HG02973 (cell line): Measurements from ENCODE around the gene RPP38.

Source experiments
- ATAC-seq: cut with Tn5 transposase; IDR thresholded peaks from one replicate; pipeline ENCODE4 v1.9.1; 2021; ENCODE audit warnings: moderate library complexity; ENCODE audit not compliant: unreplicated experiment

RPP38 gene

GRCh38 chr10:15097011-15097812, at the start of gene RPP38:
TSS of gene RPP38 (plus strand) at chr10:15097355. CDS start at chr10:15103315, 5,960 bp downstream.
- ATAC-seq, result peak; percentile 75

GRCh38 chr10:15049533-15049932, 47.6 kb upstream of the RPP38 start:
- ATAC-seq, result no peak

- no peak for ATAC-seq
Observed at GRCh38 chr10:15052121-15052520, 45.0 kb upstream of the RPP38 start.

GRCh38 chr10:15053061-15053460, 44.1 kb upstream of the RPP38 start:
- no peak for ATAC-seq

- ATAC-seq, result no peak
Observed at GRCh38 chr10:15058689-15059088, 38.5 kb upstream of the RPP38 start.

GRCh38 chr10:15059914-15060313, 37.2 kb upstream of the RPP38 start:
- no peak for ATAC-seq

- no peak for ATAC-seq
Observed at GRCh38 chr10:15060638-15061037, 36.5 kb upstream of the RPP38 start.

GRCh38 chr10:15067154-15067553, 30.0 kb upstream of the RPP38 start:
- ATAC-seq, result no peak

GRCh38 chr10:15068802-15069201, 28.4 kb upstream of the RPP38 start:
- ATAC-seq, result no peak

GRCh38 chr10:15069230-15069629, 27.9 kb upstream of the RPP38 start:
- ATAC-seq, result no peak

GRCh38 chr10:15072358-15072757, 24.8 kb upstream of the RPP38 start:
- no peak for ATAC-seq

GRCh38 chr10:15075421-15075820, 21.7 kb upstream of the RPP38 start:
- ATAC-seq, result no peak

GRCh38 chr10:15083674-15084501, 13.3 kb upstream of the RPP38 start:
- ATAC-seq, result no peak

- ATAC-seq, result no peak
Observed at GRCh38 chr10:15084502-15084922, 12.6 kb upstream of the RPP38 start.

- peak; percentile 99 for ATAC-seq
Observed at GRCh38 chr10:15088428-15089261, 8.5 kb upstream of the RPP38 start, which contains the start of gene ACBD7. TSS of gene ACBD7 (minus strand) at chr10:15088776. CDS start at chr10:15088728, 48 bp downstream.

- ATAC-seq, result no peak
Observed at GRCh38 chr10:15091418-15091817, 5.7 kb upstream of the RPP38 start.

GRCh38 chr10:15092855-15093408, 4.2 kb upstream of the RPP38 start:
- no peak for ATAC-seq

- ATAC-seq, result peak; percentile 18
Observed at GRCh38 chr10:15096661-15097010, 519 bp upstream of the RPP38 start.

- ATAC-seq, result no peak
Observed at GRCh38 chr10:15099886-15100285, 2.7 kb downstream of the RPP38 start.

- no peak for ATAC-seq
Observed at GRCh38 chr10:15103513-15103912, 6.4 kb downstream of the RPP38 start.
